GM12874 (cell line): ENCODE results near the gene PRKCH.

Source experiments
- TF ChIP-seq, protein P1 (sequence below): IDR thresholded peaks from 2 replicates; pipeline ENCODE4 v1.5.1; 2011; ENCODE audit warnings: low read depth, mild to moderate bottlenecking, control low read depth, low read length, moderate library complexity; ENCODE audit not compliant: insufficient read depth

Gene PRKCH

GRCh38 chr14:61501714-61502458 is 180.5 kb downstream of the PRKCH start:
- TF ChIP-seq, protein P1, sequence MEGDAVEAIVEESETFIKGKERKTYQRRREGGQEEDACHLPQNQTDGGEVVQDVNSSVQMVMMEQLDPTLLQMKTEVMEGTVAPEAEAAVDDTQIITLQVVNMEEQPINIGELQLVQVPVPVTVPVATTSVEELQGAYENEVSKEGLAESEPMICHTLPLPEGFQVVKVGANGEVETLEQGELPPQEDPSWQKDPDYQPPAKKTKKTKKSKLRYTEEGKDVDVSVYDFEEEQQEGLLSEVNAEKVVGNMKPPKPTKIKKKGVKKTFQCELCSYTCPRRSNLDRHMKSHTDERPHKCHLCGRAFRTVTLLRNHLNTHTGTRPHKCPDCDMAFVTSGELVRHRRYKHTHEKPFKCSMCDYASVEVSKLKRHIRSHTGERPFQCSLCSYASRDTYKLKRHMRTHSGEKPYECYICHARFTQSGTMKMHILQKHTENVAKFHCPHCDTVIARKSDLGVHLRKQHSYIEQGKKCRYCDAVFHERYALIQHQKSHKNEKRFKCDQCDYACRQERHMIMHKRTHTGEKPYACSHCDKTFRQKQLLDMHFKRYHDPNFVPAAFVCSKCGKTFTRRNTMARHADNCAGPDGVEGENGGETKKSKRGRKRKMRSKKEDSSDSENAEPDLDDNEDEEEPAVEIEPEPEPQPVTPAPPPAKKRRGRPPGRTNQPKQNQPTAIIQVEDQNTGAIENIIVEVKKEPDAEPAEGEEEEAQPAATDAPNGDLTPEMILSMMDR, result no peak

DNA sequence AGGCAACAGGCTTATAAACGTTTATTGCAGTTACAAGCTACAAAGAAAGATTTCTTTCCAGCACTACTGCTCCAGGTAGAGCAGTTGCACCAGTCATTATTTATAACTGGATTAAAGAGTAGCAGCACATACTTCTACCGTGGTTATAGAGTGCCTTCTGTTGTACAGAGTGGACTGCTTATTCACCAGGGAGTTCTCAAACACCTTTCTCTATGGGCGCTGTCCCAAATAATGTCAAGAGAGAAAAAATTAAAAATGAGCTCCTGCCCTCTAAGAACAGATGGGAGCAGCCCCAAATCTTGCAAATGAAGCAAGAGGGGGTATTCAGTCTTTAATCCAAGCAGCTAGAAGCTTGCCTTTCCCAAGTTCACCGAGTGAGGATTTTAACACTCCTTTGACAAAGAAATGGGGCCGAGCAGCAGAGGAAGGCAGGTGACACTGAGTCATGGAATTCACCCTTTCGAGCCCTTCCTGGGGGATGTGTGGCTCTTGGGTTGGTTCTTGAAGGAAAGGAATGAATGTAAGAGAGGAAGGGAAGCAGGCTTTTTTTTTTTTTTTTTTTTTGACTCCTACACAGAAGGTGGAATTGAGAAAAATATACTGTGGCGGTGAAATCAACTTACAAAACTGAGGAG is 181.2 kb downstream of the PRKCH start:
- TF ChIP-seq, protein P1, result no peak

- TF ChIP-seq, protein P1, result no peak
These were observed 181.9 kb downstream of the PRKCH start for GRCh38 chr14:61503167-61503801.

GRCh38 chr14:61504901-61505300 is 183.5 kb downstream of the PRKCH start:
- TF ChIP-seq, protein P1, result no peak

GRCh38 chr14:61505815-61506809 is 184.7 kb downstream of the PRKCH start:
- TF ChIP-seq, protein P1, result no peak

GRCh38 chr14:61508526-61508925 is 187.1 kb downstream of the PRKCH start:
- TF ChIP-seq, protein P1, result no peak
